HepG2 (cell line): ENCODE results near the gene GMPPB. TPM values are rescaled to one million over a fixed set of nuclear protein-coding genes. Genes with fewer than 3 reads are reported as not detected.
A peak's percentile ranks its signal among the peaks of the same experiment; 100 is the strongest.

Experiments used
- ARHGAP35 ChIP-seq: sonication (generic); formaldehyde crosslinking; IDR thresholded peaks from 2 replicates; pipeline ENCODE4 v1.9.0; 2022; ENCODE audit warnings: mild to moderate bottlenecking, inconsistent platforms, moderate library complexity, missing genetic modification reagents, borderline replicate concordance
- ATM ChIP-seq: fragments of 450-650 bp; IDR thresholded peaks from 2 replicates; pipeline ENCODE4 v1.7.1; 2017; ENCODE audit warnings: mild to moderate bottlenecking, borderline replicate concordance
- EP300 ChIP-seq, 3 experiments: sonication (generic) in 1 of 3; formaldehyde crosslinking in 1 of 3; IDR thresholded peaks; 2 replicates each; pipeline versions ENCODE4 v1.5.1 to v1.6.1; 2011 to 2020; ENCODE audit warnings: low read depth in 2 of 3, low read length in 2 of 3, borderline replicate concordance in 1 of 3, improper control_type of control experiment in 1 of 3, mild to moderate bottlenecking in 1 of 3, missing genetic modification reagents in 1 of 3, moderate library complexity in 1 of 3
- FOXA1 ChIP-seq, 2 experiments: fragments of 450-650 bp in 1 of 2; sonication (generic) in 1 of 2; formaldehyde crosslinking in 1 of 2; IDR thresholded peaks; 2 replicates each; pipeline versions ENCODE4 v1.4.0 to v1.6.1; 2016 to 2020; ENCODE audit warnings: missing genetic modification reagents in 1 of 2
- KDM2A ChIP-seq: sonication (generic); formaldehyde crosslinking; IDR thresholded peaks from 2 replicates; pipeline ENCODE4 v1.4.0; 2020; ENCODE audit warnings: low read depth, missing genetic modification reagents, borderline replicate concordance
- KLF16 ChIP-seq, 2 experiments: sonication (generic) in 1 of 2; formaldehyde crosslinking in 1 of 2; IDR thresholded peaks; 2 replicates each; pipeline versions ENCODE4 v1.6.1 to v1.8.0; 2016 to 2023; ENCODE audit warnings: missing genetic modification reagents in 2 of 2, missing compliant biosample characterization in 1 of 2
- MYNN ChIP-seq: sonication (generic); formaldehyde crosslinking; IDR thresholded peaks from 2 replicates; pipeline ENCODE4 v1.4.0; 2020; ENCODE audit warnings: mild to moderate bottlenecking, low read depth, missing genetic modification reagents
- NCOA2 ChIP-seq: sonication (generic); formaldehyde crosslinking; IDR thresholded peaks from 2 replicates; pipeline ENCODE4 v1.8.0; 2022; ENCODE audit warnings: inconsistent platforms
- STAG1 ChIP-seq: sonication (generic); formaldehyde crosslinking; IDR thresholded peaks from 2 replicates; pipeline ENCODE4 v1.4.0; 2020; ENCODE audit warnings: missing genetic modification reagents
- TSC22D2 ChIP-seq: sonication (generic); formaldehyde crosslinking; IDR thresholded peaks from 2 replicates; pipeline ENCODE4 v1.5.1; 2020; ENCODE audit warnings: missing genetic modification reagents, mild to moderate bottlenecking, borderline replicate concordance
- ZFP1 ChIP-seq: IDR thresholded peaks from 2 replicates; pipeline ENCODE4 v1.6.1; 2016
- ZNF614 ChIP-seq: IDR thresholded peaks from 2 replicates; pipeline ENCODE4 v1.6.1; 2018; ENCODE audit warnings: missing biosample characterization, missing genetic modification reagents, inconsistent platforms, borderline replicate concordance
- ZSCAN12 ChIP-seq: sonication (generic); formaldehyde crosslinking; IDR thresholded peaks from 2 replicates; pipeline ENCODE4 v1.9.0; 2021; ENCODE audit warnings: mild to moderate bottlenecking, missing genetic modification reagents
- ZSCAN22 ChIP-seq: sonication (generic); formaldehyde crosslinking; IDR thresholded peaks from 2 replicates; pipeline ENCODE4 v1.4.0; 2020; ENCODE audit warnings: mild to moderate bottlenecking, missing genetic modification reagents
- ZSCAN30 ChIP-seq: sonication (generic); formaldehyde crosslinking; IDR thresholded peaks from 2 replicates; pipeline ENCODE4 v1.5.0; 2020; ENCODE audit warnings: mild to moderate bottlenecking, missing genetic modification reagents
- polyA plus RNA-seq, 8 experiments: library from polyadenylated mRNA; depleted of rRNA in 3 of 8; stranded (reverse) in 7 of 8; unstranded in 1 of 8; fragments of >200 nt; fragmentation: Illumina TruSeq in 4 of 8; extraction: Trizol in 4 of 8; gene quantifications; 2 replicates each; pipeline versions ENCODE4 v1.2.1 to v1.2.3, GENCODE V29; 2011 to 2016; ENCODE audit warnings: low read depth in 4 of 8, missing spikeins in 1 of 8, mixed read lengths in 1 of 8; ENCODE audit not compliant: insufficient read depth in 1 of 8
- total RNA-seq, 5 experiments: library from RNA; depleted of rRNA; stranded (reverse); fragments of >200 nt; fragmentation: Illumina TruSeq; extraction: Trizol; gene quantifications; 2 replicates each; pipeline ENCODE4 v1.2.3, GENCODE V29; 2016; ENCODE audit warnings: low read depth in 1 of 5
- TF ChIP-seq, protein P1 (sequence below): sonication (generic); formaldehyde crosslinking; IDR thresholded peaks from 2 replicates; pipeline ENCODE4 v1.5.0; 2020; ENCODE audit warnings: mild to moderate bottlenecking, missing genetic modification reagents, borderline replicate concordance
- TF ChIP-seq, protein P2 (sequence below): sonication (generic); formaldehyde crosslinking; IDR thresholded peaks from 2 replicates; pipeline ENCODE4 v1.4.0; 2020; ENCODE audit warnings: mild to moderate bottlenecking, missing genetic modification reagents
- TF ChIP-seq, protein P3 (sequence below): sonication (generic); formaldehyde crosslinking; IDR thresholded peaks from 2 replicates; pipeline ENCODE4 v1.4.0; 2020; ENCODE audit warnings: missing genetic modification reagents

The GMPPB gene
- total and polyA plus RNA-seq, 2 of the 13 experiments (the other 11 are each of a cell fraction or from before 2014, with no cell fraction given), result 6.5 to 23.1 TPM

DNA sequence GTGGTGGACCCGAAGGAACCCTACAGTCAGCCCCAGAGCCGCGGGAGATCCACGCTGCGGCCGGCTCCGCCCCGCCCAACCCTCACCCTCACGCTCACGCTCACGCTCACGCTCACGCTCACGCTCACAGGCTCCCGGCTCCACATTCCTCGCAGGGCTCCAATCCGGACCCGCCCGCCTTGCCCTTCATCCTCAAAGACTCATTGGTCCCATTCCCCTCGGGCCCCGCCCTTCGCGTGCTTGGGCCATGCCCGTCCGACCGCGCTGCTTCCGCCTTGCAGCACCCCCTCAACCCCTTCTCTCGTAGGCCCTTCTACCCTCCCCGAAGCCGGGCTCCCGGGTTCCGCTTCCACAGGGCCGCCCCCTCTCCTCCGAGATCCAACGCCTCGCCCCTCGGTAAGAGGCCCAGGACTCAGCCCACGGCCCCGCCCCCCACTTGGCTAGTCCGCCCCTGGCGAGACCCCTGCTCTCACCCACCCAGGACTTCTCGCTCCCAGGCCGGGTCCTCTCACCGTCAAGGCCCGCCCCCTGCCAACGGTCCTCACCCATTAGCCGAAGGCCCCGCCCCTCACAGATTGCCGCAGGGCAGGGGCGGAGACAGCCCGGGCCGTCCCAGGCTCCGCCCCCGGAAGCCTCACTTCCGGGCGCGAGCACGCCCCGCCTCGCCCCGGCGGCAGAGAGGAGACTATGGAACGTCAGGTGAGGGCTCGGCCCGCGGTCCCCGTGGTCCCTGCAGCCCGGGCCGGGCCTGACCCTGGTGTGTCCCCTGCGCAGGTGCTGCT lies 49.8 kb downstream of the GMPPB start, which contains the start of gene APEH (continued):
- TF ChIP-seq TSC22D2 (CRISPR knock-in tag) (no peak), EP300 (IDR thresholded peaks at IDR 0.05; ENCODE audit: low read depth in 2 of 2, low read length in 2 of 2) (no peak), EP300 (CRISPR knock-in tag; IDR thresholded peaks at IDR 0.05; ENCODE audit: borderline replicate concordance) (no peak), KDM2A (CRISPR knock-in tag) (0 out of 2 replicates have a peak, but pooled peaks have one; percentile 12), STAG1 (CRISPR knock-in tag) (no peak), ATM (no peak), NCOA2 (peak; percentile 8; the same call in 1 of the 2 replicates), ZSCAN12 (CRISPR knock-in tag) (peak; percentile 68; the same call in 1 of the 2 replicates), ARHGAP35 (peak; percentile 67; the same call in 1 of the 2 replicates), KLF16 (CRISPR knock-in tag; IDR thresholded peaks at IDR 0.05) (0 out of 4 replicates have a peak, but pooled peaks of 1 of the 2 experiments have one; percentile 37), ZSCAN22 (CRISPR knock-in tag) (no peak; the same call in 1 of the 2 replicates), MYNN (CRISPR knock-in tag) (no peak), ZNF614 (CRISPR knock-in tag) (no peak), ZSCAN30 (no peak), FOXA1 (IDR thresholded peaks at IDR 0.05) (no peak), FOXA1 (CRISPR knock-in tag; IDR thresholded peaks at IDR 0.05) (no peak), ZFP1 (CRISPR knock-in tag) (no peak)
- TF ChIP-seq, protein P1, sequence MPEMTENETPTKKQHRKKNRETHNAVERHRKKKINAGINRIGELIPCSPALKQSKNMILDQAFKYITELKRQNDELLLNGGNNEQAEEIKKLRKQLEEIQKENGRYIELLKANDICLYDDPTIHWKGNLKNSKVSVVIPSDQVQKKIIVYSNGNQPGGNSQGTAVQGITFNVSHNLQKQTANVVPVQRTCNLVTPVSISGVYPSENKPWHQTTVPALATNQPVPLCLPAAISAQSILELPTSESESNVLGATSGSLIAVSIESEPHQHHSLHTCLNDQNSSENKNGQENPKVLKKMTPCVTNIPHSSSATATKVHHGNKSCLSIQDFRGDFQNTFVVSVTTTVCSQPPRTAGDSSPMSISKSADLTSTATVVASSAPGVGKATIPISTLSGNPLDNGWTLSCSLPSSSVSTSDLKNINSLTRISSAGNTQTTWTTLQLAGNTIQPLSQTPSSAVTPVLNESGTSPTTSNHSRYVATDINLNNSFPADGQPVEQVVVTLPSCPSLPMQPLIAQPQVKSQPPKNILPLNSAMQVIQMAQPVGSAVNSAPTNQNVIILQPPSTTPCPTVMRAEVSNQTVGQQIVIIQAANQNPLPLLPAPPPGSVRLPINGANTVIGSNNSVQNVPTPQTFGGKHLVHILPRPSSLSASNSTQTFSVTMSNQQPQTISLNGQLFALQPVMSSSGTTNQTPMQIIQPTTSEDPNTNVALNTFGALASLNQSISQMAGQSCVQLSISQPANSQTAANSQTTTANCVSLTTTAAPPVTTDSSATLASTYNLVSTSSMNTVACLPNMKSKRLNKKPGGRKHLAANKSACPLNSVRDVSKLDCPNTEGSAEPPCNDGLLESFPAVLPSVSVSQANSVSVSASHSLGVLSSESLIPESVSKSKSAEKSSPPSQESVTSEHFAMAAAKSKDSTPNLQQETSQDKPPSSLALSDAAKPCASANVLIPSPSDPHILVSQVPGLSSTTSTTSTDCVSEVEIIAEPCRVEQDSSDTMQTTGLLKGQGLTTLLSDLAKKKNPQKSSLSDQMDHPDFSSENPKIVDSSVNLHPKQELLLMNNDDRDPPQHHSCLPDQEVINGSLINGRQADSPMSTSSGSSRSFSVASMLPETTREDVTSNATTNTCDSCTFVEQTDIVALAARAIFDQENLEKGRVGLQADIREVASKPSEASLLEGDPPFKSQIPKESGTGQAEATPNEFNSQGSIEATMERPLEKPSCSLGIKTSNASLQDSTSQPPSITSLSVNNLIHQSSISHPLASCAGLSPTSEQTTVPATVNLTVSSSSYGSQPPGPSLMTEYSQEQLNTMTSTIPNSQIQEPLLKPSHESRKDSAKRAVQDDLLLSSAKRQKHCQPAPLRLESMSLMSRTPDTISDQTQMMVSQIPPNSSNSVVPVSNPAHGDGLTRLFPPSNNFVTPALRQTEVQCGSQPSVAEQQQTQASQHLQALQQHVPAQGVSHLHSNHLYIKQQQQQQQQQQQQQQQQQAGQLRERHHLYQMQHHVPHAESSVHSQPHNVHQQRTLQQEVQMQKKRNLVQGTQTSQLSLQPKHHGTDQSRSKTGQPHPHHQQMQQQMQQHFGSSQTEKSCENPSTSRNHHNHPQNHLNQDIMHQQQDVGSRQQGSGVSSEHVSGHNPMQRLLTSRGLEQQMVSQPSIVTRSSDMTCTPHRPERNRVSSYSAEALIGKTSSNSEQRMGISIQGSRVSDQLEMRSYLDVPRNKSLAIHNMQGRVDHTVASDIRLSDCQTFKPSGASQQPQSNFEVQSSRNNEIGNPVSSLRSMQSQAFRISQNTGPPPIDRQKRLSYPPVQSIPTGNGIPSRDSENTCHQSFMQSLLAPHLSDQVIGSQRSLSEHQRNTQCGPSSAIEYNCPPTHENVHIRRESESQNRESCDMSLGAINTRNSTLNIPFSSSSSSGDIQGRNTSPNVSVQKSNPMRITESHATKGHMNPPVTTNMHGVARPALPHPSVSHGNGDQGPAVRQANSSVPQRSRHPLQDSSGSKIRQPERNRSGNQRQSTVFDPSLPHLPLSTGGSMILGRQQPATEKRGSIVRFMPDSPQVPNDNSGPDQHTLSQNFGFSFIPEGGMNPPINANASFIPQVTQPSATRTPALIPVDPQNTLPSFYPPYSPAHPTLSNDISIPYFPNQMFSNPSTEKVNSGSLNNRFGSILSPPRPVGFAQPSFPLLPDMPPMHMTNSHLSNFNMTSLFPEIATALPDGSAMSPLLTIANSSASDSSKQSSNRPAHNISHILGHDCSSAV, result no peak
- TF ChIP-seq, protein P2, sequence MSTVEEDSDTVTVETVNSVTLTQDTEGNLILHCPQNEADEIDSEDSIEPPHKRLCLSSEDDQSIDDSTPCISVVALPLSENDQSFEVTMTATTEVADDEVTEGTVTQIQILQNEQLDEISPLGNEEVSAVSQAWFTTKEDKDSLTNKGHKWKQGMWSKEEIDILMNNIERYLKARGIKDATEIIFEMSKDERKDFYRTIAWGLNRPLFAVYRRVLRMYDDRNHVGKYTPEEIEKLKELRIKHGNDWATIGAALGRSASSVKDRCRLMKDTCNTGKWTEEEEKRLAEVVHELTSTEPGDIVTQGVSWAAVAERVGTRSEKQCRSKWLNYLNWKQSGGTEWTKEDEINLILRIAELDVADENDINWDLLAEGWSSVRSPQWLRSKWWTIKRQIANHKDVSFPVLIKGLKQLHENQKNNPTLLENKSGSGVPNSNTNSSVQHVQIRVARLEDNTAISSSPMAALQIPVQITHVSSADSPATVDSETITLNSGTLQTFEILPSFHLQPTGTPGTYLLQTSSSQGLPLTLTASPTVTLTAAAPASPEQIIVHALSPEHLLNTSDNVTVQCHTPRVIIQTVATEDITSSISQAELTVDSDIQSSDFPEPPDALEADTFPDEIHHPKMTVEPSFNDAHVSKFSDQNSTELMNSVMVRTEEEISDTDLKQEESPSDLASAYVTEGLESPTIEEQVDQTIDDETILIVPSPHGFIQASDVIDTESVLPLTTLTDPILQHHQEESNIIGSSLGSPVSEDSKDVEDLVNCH (CRISPR knock-in tag), result no peak
- TF ChIP-seq, protein P3, sequence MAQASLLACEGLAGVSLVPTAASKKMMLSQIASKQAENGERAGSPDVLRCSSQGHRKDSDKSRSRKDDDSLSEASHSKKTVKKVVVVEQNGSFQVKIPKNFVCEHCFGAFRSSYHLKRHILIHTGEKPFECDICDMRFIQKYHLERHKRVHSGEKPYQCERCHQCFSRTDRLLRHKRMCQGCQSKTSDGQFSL (CRISPR knock-in tag), result peak; percentile 95
